GM18526 (cell line): Measurements from ENCODE around the gene WFIKKN2.

Experiments used
- POLR2A ChIP-seq: IDR thresholded peaks from 3 replicates; pipeline ENCODE4 v1.6.1; 2011; ENCODE audit not compliant: insufficient read length; ENCODE audit errors: extremely low read depth

Gene WFIKKN2

GRCh38 chr17:50853781-50854180 is 18.4 kb downstream of the WFIKKN2 start:
- no peak for TF ChIP-seq POLR2A

GRCh38 chr17:50855708-50856330 is 20.4 kb downstream of the WFIKKN2 start:
- no peak for TF ChIP-seq POLR2A

GRCh38 chr17:50856431-50856830 is 21.0 kb downstream of the WFIKKN2 start:
- TF ChIP-seq POLR2A, result no peak

- no peak for TF ChIP-seq POLR2A
These were observed 23.3 kb downstream of the WFIKKN2 start for GRCh38 chr17:50858486-50859225.

GRCh38 chr17:50861334-50861676 is 25.9 kb downstream of the WFIKKN2 start:
- no peak for TF ChIP-seq POLR2A

- no peak for TF ChIP-seq POLR2A
These were observed 26.6 kb downstream of the WFIKKN2 start for GRCh38 chr17:50861822-50862528.

- TF ChIP-seq POLR2A, result no peak
These were observed 27.9 kb downstream of the WFIKKN2 start for GRCh38 chr17:50863221-50863843.

- TF ChIP-seq POLR2A, result no peak
These were observed 28.5 kb downstream of the WFIKKN2 start for GRCh38 chr17:50863931-50864330.

GRCh38 chr17:50864747-50865059 is 29.3 kb downstream of the WFIKKN2 start:
- TF ChIP-seq POLR2A, result no peak

GRCh38 chr17:50865060-50865867 is 29.9 kb downstream of the WFIKKN2 start:
- no peak for TF ChIP-seq POLR2A

GRCh38 chr17:50865868-50866260 is 30.5 kb downstream of the WFIKKN2 start:
- TF ChIP-seq POLR2A, result no peak

GRCh38 chr17:50866261-50866949 is 31.0 kb downstream of the WFIKKN2 start, which contains the start of gene TOB1:
Gene TOB1, minus strand, starts transcription at chr17:50866354. Its CDS starts 2,337 bp downstream, at chr17:50864017.
- TF ChIP-seq POLR2A, result peak; percentile 100

GRCh38 chr17:50866950-50867362 is 31.6 kb downstream of the WFIKKN2 start:
- TF ChIP-seq POLR2A, result peak; percentile 22

- TF ChIP-seq POLR2A, result peak; percentile 53
These were observed 32.2 kb downstream of the WFIKKN2 start for GRCh38 chr17:50867363-50868139.
